ENCODE results near the gene SLC9A3. TPM values are rescaled to one million over a fixed set of nuclear protein-coding genes. Genes with fewer than 3 reads are reported as not detected.
A peak's percentile ranks its signal among the peaks of the same experiment; 100 is the strongest.

SLC9A3 gene
- total RNA-seq, 1 donor from 2014 or later, result 1.3 TPM

DNA sequence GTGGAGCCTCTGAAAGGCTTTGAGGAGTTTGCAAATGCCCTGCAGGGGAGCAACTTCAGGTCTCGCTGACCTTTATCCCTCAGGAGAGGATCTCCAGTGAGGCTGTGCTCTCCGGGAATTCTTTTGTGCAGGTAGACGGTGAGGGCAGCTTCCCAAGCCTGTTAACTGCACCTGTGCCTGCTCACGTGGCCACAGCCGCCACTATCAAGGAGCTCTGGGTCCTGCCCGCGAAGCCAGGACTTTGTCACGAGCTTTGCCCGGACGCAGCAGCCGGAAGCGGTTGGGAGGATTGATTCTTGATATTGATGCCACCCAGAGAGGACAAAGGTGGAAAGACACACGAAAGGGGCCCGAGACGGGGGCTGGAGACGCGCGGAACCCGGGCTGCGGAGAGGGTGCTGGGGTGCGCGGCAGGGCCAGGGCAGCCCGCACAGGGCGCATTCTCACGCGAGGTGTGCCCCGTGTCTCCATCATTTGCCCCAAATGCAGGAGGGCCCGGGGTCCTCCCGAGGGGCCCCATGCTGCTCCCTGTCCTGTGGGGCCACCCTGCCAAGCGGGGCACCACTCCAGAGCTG lies 18.2 kb downstream of the SLC9A3 start:
- no peak overlapping the region for H3K4me3 ChIP-seq (ENCODE audit: low read depth, low read length)
- TF ChIP-seq, protein P1, sequence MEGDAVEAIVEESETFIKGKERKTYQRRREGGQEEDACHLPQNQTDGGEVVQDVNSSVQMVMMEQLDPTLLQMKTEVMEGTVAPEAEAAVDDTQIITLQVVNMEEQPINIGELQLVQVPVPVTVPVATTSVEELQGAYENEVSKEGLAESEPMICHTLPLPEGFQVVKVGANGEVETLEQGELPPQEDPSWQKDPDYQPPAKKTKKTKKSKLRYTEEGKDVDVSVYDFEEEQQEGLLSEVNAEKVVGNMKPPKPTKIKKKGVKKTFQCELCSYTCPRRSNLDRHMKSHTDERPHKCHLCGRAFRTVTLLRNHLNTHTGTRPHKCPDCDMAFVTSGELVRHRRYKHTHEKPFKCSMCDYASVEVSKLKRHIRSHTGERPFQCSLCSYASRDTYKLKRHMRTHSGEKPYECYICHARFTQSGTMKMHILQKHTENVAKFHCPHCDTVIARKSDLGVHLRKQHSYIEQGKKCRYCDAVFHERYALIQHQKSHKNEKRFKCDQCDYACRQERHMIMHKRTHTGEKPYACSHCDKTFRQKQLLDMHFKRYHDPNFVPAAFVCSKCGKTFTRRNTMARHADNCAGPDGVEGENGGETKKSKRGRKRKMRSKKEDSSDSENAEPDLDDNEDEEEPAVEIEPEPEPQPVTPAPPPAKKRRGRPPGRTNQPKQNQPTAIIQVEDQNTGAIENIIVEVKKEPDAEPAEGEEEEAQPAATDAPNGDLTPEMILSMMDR (conservative IDR thresholded peaks at IDR 0.05; ENCODE audit: low read depth, low read length), result no peak
- DNase-seq (ENCODE audit: low read depth), result no peak

DNA sequence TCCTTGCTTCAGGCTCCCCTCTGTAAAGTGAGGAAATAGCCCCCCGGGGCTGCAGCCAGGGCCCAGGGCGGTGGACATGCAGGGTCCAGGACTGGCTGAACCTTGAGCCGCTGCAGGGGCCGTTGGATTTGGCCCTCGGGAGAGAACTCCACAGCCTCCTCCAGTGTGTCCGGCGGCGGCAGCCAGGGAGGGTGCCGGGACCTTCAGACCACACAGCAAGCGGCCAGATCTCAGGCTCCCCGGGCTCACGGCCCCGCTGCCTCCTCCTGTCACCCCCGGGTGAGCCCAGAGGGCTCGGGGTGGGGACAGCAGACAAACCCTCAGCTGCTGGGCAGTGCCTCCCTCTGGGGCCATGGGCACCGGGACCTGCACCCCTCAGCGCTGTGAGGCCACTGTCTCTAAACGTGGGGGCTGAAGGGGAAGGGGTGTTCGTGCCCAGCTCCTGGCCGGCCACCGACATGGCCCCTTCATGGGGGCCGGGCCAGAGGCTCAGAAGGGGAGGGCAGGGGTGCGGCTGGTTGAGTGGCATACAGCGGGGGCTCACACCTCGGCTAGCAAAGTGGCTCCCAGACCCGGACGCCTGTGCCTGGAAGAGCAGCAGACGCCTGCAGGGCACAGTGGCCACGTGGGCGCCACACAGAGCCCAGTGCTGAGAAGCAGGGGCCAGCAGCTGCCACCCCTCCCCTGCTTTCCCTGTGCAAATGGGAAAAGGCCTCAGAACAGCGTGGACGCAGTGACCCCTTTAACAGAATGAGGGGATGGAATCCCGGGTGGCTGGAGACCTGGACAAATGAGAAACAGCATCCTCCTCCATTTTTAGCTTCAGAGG lies 19.7 kb downstream of the SLC9A3 start:
- H3K4me3 ChIP-seq (ENCODE audit: low read depth, low read length), result no peak overlapping the region
- TF ChIP-seq, protein P1 (conservative IDR thresholded peaks at IDR 0.05; ENCODE audit: low read depth, low read length), result no peak
- DNase-seq (ENCODE audit: low read depth), result no peak

DNA sequence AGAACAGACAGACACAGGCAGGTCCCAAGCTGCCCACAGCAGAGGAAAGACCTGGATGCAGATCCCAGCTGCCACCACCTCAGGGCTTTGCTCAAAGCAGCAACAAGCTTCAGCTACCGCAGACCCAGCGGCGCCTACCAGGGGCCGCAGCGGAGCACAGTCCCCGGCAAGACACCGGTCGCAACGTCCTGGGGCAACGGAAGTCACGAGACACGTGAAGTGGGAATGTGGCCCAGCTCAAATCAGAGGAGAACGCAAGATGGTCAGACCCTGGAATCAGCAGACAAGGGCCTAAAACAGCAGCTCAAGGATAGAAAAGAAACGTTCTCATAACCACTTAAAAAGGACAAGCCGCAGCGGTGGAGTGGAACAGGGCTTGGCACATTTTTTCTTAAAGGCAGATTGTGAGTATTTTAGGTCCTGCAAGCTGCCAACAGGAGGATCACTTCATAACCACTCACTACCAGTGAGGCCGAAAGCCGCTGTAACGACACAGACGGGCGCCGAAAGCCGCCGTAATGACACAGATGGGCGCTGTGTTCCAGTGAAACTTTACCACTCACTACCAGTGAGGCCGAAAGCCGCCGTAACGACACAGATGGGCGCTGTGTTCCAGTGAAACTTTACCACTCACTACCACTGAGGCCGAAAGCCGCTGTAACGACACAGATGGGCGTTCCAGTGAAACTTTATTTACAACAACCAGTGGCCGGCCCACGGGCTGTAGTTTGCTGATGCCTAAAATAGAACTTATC lies 21.7 kb downstream of the SLC9A3 start:
- no peak overlapping the region for H3K4me3 ChIP-seq (ENCODE audit: low read depth, low read length)
- TF ChIP-seq, protein P1 (conservative IDR thresholded peaks at IDR 0.05; ENCODE audit: low read depth, low read length), result no peak
- DNase-seq (ENCODE audit: low read depth), result no peak

DNA sequence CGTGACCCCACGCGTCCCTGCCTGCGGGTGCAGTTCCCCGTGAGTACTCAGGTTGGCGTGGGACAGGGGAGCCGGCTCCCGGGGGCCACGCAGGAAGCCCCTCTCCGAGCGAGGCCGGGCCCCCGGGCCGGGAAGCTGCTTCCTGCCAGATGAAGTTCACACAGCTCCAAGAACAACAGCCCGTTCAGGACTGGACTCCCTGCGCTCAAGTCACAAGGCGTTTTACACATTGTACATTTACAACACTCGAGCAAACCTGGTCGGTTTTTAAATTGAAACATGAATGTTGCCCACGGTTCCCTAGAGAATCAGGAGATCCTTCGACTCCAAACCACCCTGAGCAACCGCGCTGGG lies 22.4 kb downstream of the SLC9A3 start:
- H3K4me3 ChIP-seq (ENCODE audit: low read depth, low read length), result peak overlapping the region; percentile 35
- DNase-seq (ENCODE audit: low read depth), result no peak
- TF ChIP-seq, protein P1 (conservative IDR thresholded peaks at IDR 0.05; ENCODE audit: low read depth, low read length), result no peak

DNA sequence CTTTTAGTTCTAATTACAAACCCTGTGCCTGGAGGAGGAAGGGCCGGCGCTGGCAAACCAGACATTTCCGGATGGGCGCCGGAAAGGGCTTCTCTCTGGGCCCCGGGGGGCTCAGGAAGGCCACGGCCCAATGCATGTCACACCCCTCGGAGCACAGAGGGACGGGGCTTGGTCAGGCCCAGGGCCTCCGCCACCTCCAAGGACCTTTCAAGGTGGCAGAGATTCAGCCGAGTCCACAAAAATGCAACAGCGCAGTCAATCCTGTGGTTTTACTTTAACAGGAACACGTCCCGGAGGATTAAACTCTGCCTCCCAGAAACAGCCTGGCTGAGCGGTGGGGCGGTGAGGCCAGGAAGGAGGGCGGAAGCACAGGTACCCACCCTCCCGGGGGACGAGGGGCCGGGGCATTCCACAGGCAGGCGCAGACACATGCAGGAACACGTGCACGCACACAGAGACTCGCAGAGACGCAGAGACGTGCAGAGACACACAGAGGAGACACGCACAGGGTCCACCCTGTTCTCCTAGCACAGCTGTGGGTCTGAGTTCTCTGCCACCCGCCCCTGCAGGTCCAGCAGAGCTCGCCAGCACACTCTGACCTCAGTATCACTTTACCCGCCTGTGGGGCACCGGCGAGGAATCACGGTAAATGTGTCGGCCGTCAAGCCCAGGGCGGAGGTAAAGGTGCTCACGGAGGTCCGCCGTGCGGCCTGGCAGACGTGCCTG lies 23.0 kb downstream of the SLC9A3 start:
- TF ChIP-seq, protein P1 (conservative IDR thresholded peaks at IDR 0.05; ENCODE audit: low read depth, low read length), result no peak
- DNase-seq (ENCODE audit: low read depth), result no peak
- peak overlapping the region; percentile 35 for H3K4me3 ChIP-seq (ENCODE audit: low read depth, low read length)

DNA sequence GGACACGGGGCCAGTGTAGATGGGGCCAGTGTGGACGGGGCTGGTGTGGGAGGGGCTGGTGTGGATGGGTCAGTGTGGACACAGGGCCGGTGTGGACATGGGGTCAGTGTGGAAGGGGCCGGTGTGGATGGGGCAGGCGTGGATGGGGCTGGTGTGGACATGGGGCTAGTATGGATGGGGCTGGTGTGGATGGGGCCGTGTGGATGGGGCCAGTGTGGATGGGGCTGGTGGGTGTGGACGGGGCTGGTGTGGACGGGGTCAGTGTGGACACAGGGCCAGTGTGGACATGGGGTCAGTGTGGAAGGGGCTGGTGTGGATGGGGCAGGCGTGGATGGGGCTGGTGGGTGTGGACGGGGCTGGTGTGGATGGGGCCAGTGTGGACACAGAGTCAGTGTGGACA lies 23.8 kb downstream of the SLC9A3 start:
- DNase-seq (ENCODE audit: low read depth), result no peak
- TF ChIP-seq, protein P1 (conservative IDR thresholded peaks at IDR 0.05; ENCODE audit: low read depth, low read length), result no peak
- H3K4me3 ChIP-seq (ENCODE audit: low read depth, low read length), result no peak overlapping the region

Measured in epithelial cell of proximal tubule (primary cell).